IMR-90 (cell line): ENCODE results near the gene CYP20A1.

ENCODE experiments used
- POLR2A ChIP-seq: IDR thresholded peaks from 2 replicates; pipeline ENCODE4 v1.6.1; 2012; ENCODE audit warnings: mild to moderate bottlenecking, low read depth, low read length
- SMC3 ChIP-seq: fragments of 150-350 bp; IDR thresholded peaks from 2 replicates; pipeline ENCODE4 v1.6.1; 2016; ENCODE audit warnings: low read depth, mild to moderate bottlenecking, antibody characterized with exemption, low read length, moderate library complexity
- TF ChIP-seq, protein P1 (sequence below): conservative IDR thresholded peaks from 2 replicates; pipeline ENCODE4 v1.5.1; 2012; ENCODE audit warnings: mild to moderate bottlenecking, low read depth, low read length, improper control_type of control experiment
- TF ChIP-seq, protein P2 (sequence below): fragments of 150-350 bp; IDR thresholded peaks from 2 replicates; pipeline ENCODE4 v1.6.1; 2017; ENCODE audit warnings: mild to moderate bottlenecking, antibody characterized with exemption, low read length, low read depth

GRCh38 chr2:203246646-203247045, 7.8 kb downstream of the CYP20A1 start:
- TF ChIP-seq POLR2A, result no peak
- TF ChIP-seq, protein P1, sequence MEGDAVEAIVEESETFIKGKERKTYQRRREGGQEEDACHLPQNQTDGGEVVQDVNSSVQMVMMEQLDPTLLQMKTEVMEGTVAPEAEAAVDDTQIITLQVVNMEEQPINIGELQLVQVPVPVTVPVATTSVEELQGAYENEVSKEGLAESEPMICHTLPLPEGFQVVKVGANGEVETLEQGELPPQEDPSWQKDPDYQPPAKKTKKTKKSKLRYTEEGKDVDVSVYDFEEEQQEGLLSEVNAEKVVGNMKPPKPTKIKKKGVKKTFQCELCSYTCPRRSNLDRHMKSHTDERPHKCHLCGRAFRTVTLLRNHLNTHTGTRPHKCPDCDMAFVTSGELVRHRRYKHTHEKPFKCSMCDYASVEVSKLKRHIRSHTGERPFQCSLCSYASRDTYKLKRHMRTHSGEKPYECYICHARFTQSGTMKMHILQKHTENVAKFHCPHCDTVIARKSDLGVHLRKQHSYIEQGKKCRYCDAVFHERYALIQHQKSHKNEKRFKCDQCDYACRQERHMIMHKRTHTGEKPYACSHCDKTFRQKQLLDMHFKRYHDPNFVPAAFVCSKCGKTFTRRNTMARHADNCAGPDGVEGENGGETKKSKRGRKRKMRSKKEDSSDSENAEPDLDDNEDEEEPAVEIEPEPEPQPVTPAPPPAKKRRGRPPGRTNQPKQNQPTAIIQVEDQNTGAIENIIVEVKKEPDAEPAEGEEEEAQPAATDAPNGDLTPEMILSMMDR, result no peak
- no peak for TF ChIP-seq SMC3
- TF ChIP-seq, protein P2, sequence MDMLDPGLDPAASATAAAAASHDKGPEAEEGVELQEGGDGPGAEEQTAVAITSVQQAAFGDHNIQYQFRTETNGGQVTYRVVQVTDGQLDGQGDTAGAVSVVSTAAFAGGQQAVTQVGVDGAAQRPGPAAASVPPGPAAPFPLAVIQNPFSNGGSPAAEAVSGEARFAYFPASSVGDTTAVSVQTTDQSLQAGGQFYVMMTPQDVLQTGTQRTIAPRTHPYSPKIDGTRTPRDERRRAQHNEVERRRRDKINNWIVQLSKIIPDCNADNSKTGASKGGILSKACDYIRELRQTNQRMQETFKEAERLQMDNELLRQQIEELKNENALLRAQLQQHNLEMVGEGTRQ, result no peak
